ENCODE results near the gene ITGB4. TPM values are rescaled to one million over a fixed set of nuclear protein-coding genes. Genes with fewer than 3 reads are reported as not detected.

ITGB4 gene
- total and polyA plus RNA-seq, 12 donors: 4.6 to 17.0 (median 9.0) TPM

- ATAC-seq (no peak), DNase-seq (no peak)
- Histone ChIP-seq H3K27ac (no peak overlapping the region), H3K36me3 (peaks cover 0 to 25% (median 0%) of the 10 kb centered on the region in 9 donors), H3K4me3 (no peak overlapping the region), H3K27me3 (no peaks in the 10 kb centered on the region), H3K9me3 (no peaks in the 10 kb centered on the region), H3K4me1 (peaks cover 0 to 18% (median 0%) of the 10 kb centered on the region in 9 donors)
- no peak for TF ChIP-seq CTCF (IDR thresholded peaks at IDR 0.05)
- intact Hi-C loops (cut with DNase I): no loop called here
- WGBS, 2 donors: 90 to 91% methylated on average over 26 of the region's 26 CpGs
Observed at GRCh38 chr17:75736173-75736835, 15.0 kb downstream of the ITGB4 start.

DNA sequence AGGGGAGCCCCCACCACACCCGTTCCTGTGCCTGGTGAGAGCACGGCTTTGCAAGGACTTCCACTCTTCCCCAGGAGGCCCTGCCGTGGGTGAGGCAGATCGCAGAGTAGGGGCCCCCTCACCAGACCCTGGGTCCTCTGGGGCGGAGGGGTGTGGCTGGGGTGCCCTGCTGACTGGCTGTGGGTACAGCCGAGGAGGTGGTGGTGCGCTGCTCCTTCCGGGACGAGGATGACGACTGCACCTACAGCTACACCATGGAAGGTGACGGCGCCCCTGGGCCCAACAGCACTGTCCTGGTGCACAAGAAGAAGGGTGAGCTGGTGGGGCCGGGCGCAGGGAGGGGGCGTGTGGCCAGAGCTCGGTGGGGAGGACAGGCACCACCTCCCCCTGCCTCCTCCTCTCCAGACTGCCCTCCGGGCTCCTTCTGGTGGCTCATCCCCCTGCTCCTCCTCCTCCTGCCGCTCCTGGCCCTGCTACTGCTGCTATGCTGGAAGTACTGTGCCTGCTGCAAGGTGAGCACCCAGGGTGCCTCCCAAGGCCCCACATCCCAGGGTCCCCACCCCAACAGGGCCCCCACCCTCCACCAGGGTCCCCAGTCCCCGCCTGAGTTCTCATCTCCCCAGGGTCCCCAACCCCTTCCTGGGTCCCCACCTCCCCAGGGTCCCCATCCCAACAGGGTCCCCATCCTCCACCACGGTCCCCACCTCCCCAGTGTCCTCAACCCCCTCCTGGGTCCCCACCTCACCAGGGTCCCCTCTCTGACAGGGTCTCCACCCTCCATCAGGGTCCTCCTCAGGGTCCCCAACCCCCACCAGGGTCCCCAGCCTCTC is 16.1 kb downstream of the ITGB4 start:
- intact Hi-C loops (cut with DNase I): no loop called here

GRCh38 chr17:75738218-75738802 is 17.1 kb downstream of the ITGB4 start:
- Histone ChIP-seq H3K4me1 (peaks cover 0 to 18% (median 0%) of the 10 kb centered on the region in 9 donors), H3K27me3 (no peaks in the 10 kb centered on the region), H3K4me3 (no peak overlapping the region), H3K27ac (peak overlapping the region in 1 of 10 donors; percentile 65), H3K9me3 (no peaks in the 10 kb centered on the region), H3K36me3 (peaks cover 0 to 17% (median 0%) of the 10 kb centered on the region in 9 donors)
- ATAC-seq (peak in 3 of 8 donors; percentile 12 to 35 (median 34)), DNase-seq (no peak)
- intact Hi-C loops (cut with DNase I): no loop called here
- TF ChIP-seq CTCF (IDR thresholded peaks at IDR 0.05): no peak
- 64 to 69% methylated on average over 14 of the region's 14 CpGs for WGBS, 2 donors

More for the DNA sequence above, 16.1 kb downstream of the ITGB4 start:
- Histone ChIP-seq H3K27me3 (no peaks in the 10 kb centered on the region), H3K4me3 (no peak overlapping the region), H3K4me1 (peaks cover 0 to 18% (median 0%) of the 10 kb centered on the region in 9 donors), H3K36me3 (peaks cover 0 to 17% (median 0%) of the 10 kb centered on the region in 9 donors), H3K27ac (peak overlapping the region in 1 of 10 donors; percentile 56), H3K9me3 (no peaks in the 10 kb centered on the region)
- TF ChIP-seq CTCF (IDR thresholded peaks at IDR 0.05): no peak
- 80 to 82% methylated on average over 20 of the region's 20 CpGs for WGBS, 2 donors
- DNase-seq (no peak), ATAC-seq (peak in 2 of 8 donors; percentile 11 to 12)

DNA sequence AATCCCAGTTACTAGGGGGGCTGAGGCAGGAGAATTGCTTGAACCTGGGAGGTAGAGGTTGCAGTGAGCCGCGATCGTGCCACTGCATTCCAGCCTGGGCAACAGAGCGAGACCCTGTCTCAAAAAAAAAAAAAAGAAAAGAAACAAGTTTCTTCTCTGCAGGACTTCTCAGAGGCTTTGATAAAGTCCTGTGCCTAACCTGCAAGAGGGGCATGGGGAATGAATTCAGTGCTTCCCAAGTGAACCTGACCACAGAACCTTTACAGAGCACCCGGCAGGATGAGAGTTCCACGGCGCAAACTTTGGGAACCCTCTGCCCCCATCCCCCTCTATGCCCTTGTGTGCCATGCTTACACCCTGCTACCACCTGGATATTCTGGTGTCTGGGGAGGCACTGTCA is 17.9 kb downstream of the ITGB4 start:
- Histone ChIP-seq H3K4me1 (peaks cover 0 to 18% (median 0%) of the 10 kb centered on the region in 9 donors), H3K36me3 (peaks cover 0 to 17% (median 0%) of the 10 kb centered on the region in 9 donors), H3K27ac (no peak overlapping the region), H3K27me3 (no peaks in the 10 kb centered on the region), H3K9me3 (no peaks in the 10 kb centered on the region), H3K4me3 (no peak overlapping the region)
- DNase-seq (no peak), ATAC-seq (no peak)
- intact Hi-C loops (cut with DNase I): no loop called here
- 90 to 92% methylated on average over 7 of the region's 7 CpGs for WGBS, 2 donors
- no peak for TF ChIP-seq CTCF (IDR thresholded peaks at IDR 0.05)
